Epithelial cell of proximal tubule (primary cell): ENCODE data around the gene CTIF. TPM values are rescaled to one million over a fixed set of nuclear protein-coding genes. Genes with fewer than 3 reads are reported as not detected.

Experiments
- DNase-seq: peaks from one replicate; pipeline ENCODE4 v3.0.0-alpha.2; 2011; ENCODE audit warnings: low read depth
- H3K4me3 ChIP-seq: 2 replicates; pipeline ENCODE4 v1.5.1; 2011; ENCODE audit warnings: low read depth, mild to moderate bottlenecking, low read length
- total RNA-seq: library from RNA; depleted of rRNA; stranded (reverse); fragments of >200 nt; gene quantifications from 2 replicates; pipeline ENCODE4 v1.2.3, GENCODE V29; 2015
- TF ChIP-seq, protein P1 (sequence below): conservative IDR thresholded peaks from 2 replicates; pipeline ENCODE4 v1.5.1; 2012; ENCODE audit warnings: low read depth, mild to moderate bottlenecking, low read length

CTIF gene
- total RNA-seq, 1 donor from 2014 or later = 12.9 TPM

DNA sequence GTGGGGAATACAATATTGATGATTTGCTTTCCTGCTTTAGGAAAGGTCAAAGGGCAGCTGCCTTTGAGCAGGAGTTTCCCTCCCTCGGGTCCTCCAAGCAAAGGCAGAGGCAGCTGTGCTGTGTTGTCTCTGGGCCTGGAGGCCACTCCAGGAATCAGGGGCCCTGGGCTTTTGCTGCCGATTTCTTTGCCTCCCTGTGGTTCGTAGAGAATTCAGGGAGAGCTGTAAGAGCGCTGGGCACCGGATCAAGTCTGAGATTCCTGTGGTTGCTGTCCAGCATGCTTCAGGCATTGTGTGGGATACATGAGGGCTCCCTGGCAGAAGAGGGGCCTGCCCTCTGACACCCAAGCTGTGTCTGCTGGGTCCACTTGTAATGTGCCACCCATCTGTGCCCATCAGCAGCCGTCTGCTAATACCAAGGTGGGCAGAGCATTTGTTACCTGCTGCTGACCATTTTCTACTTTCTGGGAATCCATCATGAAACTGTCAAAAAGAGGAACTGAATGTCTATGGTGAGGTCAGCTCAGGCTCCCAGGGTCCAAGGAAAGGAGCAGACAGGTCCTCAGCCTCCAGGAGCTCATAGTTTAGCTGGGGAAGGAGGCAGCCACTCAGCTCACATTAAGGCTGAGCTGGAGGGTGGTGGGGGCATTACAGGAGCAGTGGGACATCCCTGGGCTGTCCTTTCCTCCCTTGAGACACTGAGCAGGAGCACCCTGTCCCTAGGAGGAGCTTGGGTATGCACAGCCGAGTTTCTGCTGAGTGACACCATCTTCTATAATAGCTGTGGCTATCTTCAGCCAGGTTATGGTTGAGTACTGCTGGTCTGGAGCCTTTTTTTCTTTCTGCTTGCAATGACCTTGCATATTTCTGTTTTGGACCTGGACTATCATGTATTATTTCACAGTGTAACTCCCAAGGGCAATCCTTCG is 68.5 kb downstream of the CTIF start:
- TF ChIP-seq, protein P1, sequence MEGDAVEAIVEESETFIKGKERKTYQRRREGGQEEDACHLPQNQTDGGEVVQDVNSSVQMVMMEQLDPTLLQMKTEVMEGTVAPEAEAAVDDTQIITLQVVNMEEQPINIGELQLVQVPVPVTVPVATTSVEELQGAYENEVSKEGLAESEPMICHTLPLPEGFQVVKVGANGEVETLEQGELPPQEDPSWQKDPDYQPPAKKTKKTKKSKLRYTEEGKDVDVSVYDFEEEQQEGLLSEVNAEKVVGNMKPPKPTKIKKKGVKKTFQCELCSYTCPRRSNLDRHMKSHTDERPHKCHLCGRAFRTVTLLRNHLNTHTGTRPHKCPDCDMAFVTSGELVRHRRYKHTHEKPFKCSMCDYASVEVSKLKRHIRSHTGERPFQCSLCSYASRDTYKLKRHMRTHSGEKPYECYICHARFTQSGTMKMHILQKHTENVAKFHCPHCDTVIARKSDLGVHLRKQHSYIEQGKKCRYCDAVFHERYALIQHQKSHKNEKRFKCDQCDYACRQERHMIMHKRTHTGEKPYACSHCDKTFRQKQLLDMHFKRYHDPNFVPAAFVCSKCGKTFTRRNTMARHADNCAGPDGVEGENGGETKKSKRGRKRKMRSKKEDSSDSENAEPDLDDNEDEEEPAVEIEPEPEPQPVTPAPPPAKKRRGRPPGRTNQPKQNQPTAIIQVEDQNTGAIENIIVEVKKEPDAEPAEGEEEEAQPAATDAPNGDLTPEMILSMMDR = no peak
- no peak overlapping the region for H3K4me3 ChIP-seq
- DNase-seq = no peak

DNA sequence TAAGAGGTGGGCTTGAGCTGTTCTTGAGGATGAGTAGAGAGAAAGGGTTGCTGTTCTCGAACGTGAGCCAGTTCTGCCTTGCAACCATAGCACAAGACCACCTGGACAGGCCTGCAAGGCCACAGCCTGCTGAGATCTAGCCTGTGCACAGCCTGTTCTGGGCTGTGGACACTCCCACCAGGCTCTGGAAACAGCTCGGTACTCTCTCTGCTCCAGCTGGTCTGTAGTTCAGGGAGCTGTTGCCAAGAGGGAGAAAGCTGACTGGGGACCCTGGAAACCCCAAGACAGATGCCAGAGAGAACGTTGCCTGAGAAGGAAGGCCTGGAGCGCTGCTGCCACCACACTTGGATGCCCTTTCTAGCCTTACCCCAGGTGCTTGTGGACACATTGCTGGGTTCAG is 69.8 kb downstream of the CTIF start:
- DNase-seq = no peak
- no peak overlapping the region for H3K4me3 ChIP-seq
- TF ChIP-seq, protein P1 = no peak

DNA sequence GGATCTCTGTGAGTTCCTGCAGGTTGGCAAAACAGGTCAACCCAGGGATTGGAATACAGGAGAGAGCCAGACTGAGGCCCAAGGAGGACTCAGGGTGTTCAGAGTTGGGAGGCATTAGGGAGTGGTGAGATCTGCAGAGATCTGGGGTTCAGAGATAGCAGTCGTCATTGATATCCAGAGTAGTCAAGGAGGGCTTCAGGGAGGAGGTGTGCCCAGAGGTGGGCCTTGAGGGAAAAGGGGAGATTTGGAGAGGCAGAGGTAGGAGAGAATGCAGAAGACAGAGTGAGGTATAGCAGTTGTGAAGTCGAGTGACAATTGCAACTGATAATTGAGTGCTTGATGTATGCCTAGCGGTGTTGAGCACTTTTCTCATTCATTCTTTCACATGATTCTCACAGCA is 70.3 kb downstream of the CTIF start:
- no peak overlapping the region for H3K4me3 ChIP-seq
- DNase-seq = no peak
- TF ChIP-seq, protein P1 = no peak

DNA sequence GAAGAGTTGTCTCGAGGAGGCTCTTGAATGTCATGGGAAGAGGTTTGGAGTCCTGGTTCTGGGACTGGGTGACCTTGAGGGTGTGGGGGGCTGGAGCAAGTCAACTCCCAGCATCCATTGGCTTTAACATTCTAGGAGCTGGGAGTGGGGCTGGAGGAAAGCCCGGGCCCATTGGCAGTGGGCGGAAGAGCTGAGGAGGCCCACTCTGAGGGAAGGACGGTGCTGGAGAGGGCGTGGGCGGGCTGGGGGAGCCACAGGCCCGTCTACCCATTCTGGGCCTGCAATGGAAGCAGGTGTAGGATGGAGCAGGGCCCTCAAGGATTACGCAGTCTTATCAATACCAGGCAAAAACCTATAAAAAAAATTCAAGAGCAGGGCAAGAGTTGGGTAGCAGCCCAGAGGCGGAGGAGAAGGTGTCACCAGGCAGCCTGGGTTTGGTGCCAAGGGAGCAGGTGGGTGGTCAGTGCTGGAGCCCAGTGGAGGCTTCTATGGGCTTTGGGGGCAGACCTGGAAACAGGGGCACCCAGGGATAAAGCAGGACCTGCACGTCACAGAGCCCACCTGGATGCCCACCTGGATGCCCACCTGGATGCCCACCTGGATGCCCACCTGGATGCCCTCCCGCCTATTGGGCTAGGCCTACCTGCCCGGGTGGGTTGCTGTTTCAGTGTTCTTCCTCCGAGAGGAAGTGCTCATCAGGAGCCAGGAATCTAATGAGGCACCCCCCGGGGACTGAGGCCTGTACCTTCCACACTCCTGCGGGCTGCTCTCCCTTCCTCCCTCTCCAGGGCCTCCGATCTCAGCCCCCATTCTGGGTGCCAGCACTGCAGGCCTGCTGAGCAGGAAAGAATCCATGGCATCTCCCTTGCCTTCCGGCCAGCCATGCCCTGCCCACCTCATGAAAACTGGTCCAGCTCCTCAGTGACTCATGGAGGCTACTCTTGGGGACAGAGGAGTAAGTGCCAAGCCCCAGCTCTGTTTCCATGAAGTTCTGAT is 71.3 kb downstream of the CTIF start:
- TF ChIP-seq, protein P1 = no peak
- no peak overlapping the region for H3K4me3 ChIP-seq
- no peak for DNase-seq

DNA sequence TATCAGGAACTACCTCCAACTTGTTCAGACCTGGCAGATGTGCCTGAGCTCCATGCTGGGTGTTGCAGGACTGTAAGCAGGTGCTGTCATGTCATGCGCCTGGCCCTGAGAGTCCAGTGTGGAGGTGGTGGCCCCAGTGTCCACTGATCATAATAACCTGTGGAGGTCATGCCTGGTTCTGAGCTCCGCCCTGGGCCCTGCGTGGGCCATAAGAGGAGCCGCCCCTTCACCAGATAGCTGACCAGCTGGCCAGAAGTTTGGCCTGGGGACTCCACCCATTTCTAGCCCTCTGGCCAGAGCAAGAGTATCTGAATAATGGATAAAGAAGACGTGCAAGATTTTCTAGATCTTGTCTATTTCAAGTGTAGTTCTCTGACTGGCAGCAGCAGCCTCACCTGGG is 72.4 kb downstream of the CTIF start:
- H3K4me3 ChIP-seq = no peak overlapping the region
- no peak for DNase-seq
- TF ChIP-seq, protein P1 = no peak

DNA sequence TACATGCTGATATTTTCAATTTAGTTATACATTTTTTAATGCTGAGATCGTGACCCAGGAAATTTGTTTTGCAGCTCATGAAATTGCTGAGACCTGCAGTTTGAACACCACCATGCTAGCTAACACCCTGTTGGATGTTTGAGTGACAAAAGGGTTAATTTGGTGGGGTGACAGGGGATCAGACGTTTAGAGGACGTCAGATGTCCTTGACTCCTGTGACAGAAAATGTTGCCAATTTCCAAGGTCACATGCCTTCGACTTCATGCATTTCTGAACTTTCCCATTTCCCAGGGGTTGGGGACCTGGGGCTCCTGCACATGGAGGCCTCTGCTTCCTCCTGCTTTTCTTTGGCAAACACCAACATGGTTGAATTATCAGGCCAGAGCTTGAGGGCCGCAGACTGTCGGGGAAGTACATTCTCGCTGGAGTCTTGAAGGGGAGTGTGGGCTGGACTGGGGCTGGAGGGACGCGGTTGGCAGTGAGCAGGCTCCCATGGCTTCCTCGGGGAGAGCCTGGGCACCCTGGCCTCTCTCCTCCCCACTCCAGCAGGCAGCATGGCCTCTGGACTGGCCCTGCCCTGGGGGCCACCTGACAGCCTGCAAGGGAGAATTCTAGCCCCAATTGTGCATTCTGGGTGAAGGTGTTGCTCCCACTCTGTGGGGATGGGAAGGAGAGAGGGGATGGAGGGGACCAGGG is 73.1 kb downstream of the CTIF start:
- DNase-seq = no peak
- no peak overlapping the region for H3K4me3 ChIP-seq
- TF ChIP-seq, protein P1 = no peak
